AG04450 (cell line): ENCODE data around the gene OAT. TPM values are rescaled to one million over a fixed set of nuclear protein-coding genes. Genes with fewer than 3 reads are reported as not detected.

ENCODE experiments used
- CTCF ChIA-PET: fragments of 300-600, 350-600 bp; formaldehyde crosslinking; extraction: SDS; loops from one replicate; lab custom pipeline; 2022; ENCODE audit warnings: antibody characterized with exemption, inconsistent platforms; lab: Charles Lee
- POLR2A ChIA-PET: fragments of 350-600 bp; formaldehyde crosslinking; extraction: SDS; loops from one replicate; lab custom pipeline; 2021; ENCODE audit warnings: antibody characterized with exemption, inconsistent platforms; lab: Yijun Ruan, JAX
- DNase-seq: peaks from one replicate; pipeline ENCODE4 v3.0.0-alpha.2; 2011; ENCODE audit warnings: low read depth, low spot score
- H3K27ac ChIP-seq: one replicate; pipeline ENCODE4 v1.5.1; 2012; ENCODE audit warnings: low read depth, low read length, control low read depth
- H3K27me3 ChIP-seq: one replicate; pipeline ENCODE4 v1.6.0; 2012; ENCODE audit warnings: low read length; ENCODE audit not compliant: control insufficient read depth, insufficient read depth
- H3K4me3 ChIP-seq: 2 replicates; pipeline ENCODE4 v1.5.1; 2011; ENCODE audit warnings: mild to moderate bottlenecking, low read depth, low read length, control low read depth
- H3K9me3 ChIP-seq: 2 replicates; pipeline ENCODE4 v1.5.1; 2012; ENCODE audit warnings: low read length; ENCODE audit not compliant: control insufficient read depth, insufficient read depth
- polyA minus RNA-seq: library from RNA; depleted of rRNA, polyadenylated mRNA; stranded (reverse); fragments of >200 nt; gene quantifications from 2 replicates; pipeline ENCODE4 v1.2.3, GENCODE V29; 2011; rRNA and poly(A)+ RNA removed
- polyA plus RNA-seq: library from polyadenylated mRNA; depleted of rRNA; stranded (reverse); fragments of >200 nt; gene quantifications from 2 replicates; pipeline ENCODE4 v1.2.3, GENCODE V29; 2011; rRNA removed
- TF ChIP-seq, protein P1 (sequence below): IDR thresholded peaks from 2 replicates; pipeline ENCODE4 v1.5.1; 2011; ENCODE audit warnings: low read depth, low read length, control low read depth, inconsistent platforms

Gene OAT
- polyA plus RNA-seq (153 and 182 TPM in 2 replicates), polyA minus RNA-seq (74.4 and 89.8 TPM in 2 replicates)

DNA sequence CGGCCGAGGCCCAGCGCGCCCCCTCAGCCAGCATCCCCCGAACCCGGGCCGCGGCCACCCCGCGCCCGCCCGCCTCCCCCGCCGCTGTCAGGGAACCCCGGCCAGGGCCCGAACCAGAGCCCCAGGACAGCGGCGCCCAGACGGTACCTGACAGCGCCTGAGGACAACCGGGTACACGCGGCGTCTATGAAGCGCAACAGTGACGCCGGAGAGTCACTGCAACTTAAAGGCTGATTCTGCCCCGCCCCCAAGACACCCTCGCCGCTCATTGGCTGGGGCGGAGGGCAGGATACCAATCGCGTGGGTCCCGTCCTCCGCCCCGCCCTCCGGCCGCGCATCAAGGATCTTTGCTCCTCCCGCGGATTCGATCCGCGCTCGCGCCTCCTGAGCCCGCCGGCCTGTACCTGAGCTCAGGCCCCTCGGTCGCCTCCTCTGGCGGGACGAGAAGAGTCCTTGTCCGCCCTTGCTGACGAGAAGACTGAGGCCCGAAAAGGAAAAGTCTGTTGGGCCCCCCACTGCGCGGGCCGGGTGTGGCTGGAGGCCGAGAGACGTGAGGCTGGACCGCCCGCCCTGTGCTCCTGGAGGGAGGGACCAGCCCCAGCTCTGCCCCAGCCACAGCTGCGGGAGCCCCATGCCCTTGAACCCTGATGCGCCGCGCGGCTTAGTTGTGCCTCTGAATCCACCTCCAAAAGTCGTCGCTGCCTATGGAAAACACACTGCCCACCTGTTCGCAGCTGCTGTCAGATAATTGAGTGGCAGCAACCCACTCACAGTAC, at the start of gene OAT:
OAT (minus strand) TSS at position 198 of the 776 bp plus-strand sequence. CDS start 6,752 bp downstream, outside the sequence.
- TF ChIP-seq, protein P1, sequence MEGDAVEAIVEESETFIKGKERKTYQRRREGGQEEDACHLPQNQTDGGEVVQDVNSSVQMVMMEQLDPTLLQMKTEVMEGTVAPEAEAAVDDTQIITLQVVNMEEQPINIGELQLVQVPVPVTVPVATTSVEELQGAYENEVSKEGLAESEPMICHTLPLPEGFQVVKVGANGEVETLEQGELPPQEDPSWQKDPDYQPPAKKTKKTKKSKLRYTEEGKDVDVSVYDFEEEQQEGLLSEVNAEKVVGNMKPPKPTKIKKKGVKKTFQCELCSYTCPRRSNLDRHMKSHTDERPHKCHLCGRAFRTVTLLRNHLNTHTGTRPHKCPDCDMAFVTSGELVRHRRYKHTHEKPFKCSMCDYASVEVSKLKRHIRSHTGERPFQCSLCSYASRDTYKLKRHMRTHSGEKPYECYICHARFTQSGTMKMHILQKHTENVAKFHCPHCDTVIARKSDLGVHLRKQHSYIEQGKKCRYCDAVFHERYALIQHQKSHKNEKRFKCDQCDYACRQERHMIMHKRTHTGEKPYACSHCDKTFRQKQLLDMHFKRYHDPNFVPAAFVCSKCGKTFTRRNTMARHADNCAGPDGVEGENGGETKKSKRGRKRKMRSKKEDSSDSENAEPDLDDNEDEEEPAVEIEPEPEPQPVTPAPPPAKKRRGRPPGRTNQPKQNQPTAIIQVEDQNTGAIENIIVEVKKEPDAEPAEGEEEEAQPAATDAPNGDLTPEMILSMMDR: peak; percentile 22; the same call in 1 of the 2 replicates
- Histone ChIP-seq H3K4me3 (peak within 1 kb of the TSS; percentile 70), H3K27me3 (peaks cover 11% of the 10 kb centered on the region), H3K9me3 (no peaks in the 10 kb centered on the region), H3K27ac (peak within 1 kb of the TSS; percentile 77)
- ChIA-PET CTCF (interaction anchor here (1.4 kb wide), 1 partner anchor 14 kb away, joined by 5 read pairs; no protein-coding TSS in a partner anchor), POLR2A (interaction anchor here (0.7 to 1.7 kb wide), 5 partner anchors 15 to 1937 kb away, joined by 3 to 7 read pairs (median 5); partner anchors contain the start of gene LHPP)
- DNase-seq: peak; percentile 77

DNA sequence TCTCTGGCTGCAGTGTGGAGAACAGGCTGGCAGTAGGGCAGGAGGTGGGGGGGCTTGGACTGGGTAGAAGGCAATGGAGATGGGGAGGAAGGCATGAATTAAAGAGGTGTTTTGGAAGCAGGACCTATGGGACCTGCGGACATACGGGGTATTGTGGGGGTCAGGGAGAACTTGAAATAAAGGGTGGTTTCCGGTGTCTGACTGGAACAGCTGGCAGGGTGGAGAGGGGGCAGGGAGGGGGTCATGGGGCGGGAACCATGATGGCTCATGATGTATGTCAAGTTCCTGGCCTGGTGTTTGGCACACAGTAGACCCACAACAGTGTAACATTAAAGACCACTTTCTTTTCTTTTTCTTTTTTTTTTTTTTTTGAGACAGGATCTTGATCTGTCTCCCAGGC, 48.4 kb upstream of the OAT start:
- no peak for DNase-seq
- H3K27ac ChIP-seq: no peak overlapping the region
- POLR2A ChIA-PET: interaction anchor here (0.7 kb wide), 1 partner anchor 53 kb away, joined by 4 read pairs; no protein-coding TSS in a partner anchor

DNA sequence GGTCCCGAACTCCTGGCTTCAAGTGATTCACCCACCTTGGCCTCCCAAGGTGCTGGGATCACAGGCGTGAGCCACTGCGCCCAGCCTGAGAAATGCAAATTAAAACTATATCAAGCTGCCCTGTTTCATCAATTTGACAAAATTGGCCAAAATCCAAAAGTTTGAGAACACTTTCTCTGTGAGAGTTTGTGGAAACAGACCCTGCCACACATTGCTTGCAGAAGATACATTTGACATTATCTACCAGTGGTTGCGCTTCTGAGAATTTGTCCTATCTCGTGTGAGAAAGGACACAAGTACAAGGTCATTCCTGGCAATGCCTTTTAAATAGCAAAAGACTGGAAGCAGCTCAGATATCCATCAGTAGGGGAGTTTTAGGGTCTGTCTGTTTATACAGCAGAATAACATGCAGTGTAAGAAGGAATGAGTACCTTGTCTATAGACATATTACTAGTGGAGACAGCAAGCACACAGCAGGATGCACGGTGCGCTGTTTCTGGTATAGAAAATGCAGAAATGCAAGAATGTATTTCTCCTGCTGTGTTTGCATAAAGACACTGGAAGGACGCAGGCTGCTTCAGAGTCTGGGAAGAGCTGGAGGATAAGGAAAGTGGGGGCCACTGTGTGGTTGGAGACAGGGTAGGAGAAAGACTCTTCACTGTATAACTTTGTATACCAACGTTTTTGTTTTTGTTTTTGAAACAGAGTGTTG, 47.2 kb upstream of the OAT start:
- POLR2A ChIA-PET: no interaction called here
- Histone ChIP-seq H3K9me3 (no peaks in the 10 kb centered on the region; the same call in 1 of the 2 replicates), H3K4me3 (no peak overlapping the region), H3K27ac (peak overlapping the region; percentile 11), H3K27me3 (no peaks in the 10 kb centered on the region)
- no peak for DNase-seq
- TF ChIP-seq, protein P1: no peak
- CTCF ChIA-PET: no interaction called here

More for the DNA sequence above, 48.4 kb upstream of the OAT start:
- no peak overlapping the region for H3K4me3 ChIP-seq
- TF ChIP-seq, protein P1: no peak
- H3K9me3 ChIP-seq: no peaks in the 10 kb centered on the region
- CTCF ChIA-PET: no interaction called here
- no peaks in the 10 kb centered on the region for H3K27me3 ChIP-seq

DNA sequence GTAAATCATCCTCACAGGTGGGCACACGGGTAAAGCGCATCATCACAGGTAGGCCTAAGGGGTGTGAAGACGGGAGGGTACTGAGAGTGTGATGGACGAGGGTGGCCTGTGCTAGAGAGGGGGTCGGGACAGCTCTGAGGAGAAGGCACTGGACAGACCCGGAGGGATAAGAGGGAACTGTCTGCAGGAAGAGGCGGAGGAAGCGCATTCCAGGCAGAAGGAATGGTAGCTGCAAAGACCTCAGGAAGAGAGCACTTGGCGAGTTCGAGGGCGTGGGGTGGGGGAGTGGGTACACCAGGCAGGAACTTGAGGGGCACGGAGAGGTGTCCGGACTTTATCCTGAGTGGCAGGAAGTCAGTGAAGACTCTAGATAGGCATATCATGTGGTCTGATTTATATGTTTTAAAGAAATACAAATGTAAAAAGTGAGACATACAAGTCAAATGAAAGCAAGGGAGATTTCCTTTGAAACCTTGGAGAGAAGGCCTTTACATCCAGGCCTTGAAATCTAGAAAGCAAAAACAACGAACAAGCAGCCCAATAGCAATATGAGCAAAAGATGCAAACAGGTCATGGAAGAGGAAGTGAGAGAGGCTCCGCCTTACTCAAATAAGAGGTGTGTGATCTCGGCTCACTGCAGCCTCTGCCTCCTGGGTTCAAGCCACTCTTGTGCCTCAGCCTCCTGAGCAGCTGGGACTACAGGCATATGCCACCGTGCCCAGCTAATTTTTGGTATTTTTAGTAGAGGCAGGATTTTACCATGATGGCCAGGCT, 46.5 kb upstream of the OAT start:
- no peak overlapping the region for H3K4me3 ChIP-seq
- ChIA-PET POLR2A (no interaction called here), CTCF (no interaction called here)
- H3K27me3 ChIP-seq: no peaks in the 10 kb centered on the region
- H3K9me3 ChIP-seq: no peaks in the 10 kb centered on the region; the same call in 1 of the 2 replicates
- DNase-seq: no peak
- no peak overlapping the region for H3K27ac ChIP-seq
- TF ChIP-seq, protein P1: no peak
